A549 treated with DMSO at 1 μM for 4 hours (cell line): Measurements from ENCODE around the gene NPTXR. TPM values are rescaled to one million over a fixed set of nuclear protein-coding genes. Genes with fewer than 3 reads are reported as not detected.

Experiments
- total RNA-seq: library from RNA; stranded (reverse); fragments of 200-300 nt; extraction: Qiagen RNA extraction; gene quantifications from 5 replicates; pipeline ENCODE4 v1.2.3, GENCODE V29; 2022; ENCODE audit warnings: low read depth

The NPTXR gene
- total RNA-seq: 11.7 to 16.4 TPM (median 13.2 TPM) in 5 replicates

DNA sequence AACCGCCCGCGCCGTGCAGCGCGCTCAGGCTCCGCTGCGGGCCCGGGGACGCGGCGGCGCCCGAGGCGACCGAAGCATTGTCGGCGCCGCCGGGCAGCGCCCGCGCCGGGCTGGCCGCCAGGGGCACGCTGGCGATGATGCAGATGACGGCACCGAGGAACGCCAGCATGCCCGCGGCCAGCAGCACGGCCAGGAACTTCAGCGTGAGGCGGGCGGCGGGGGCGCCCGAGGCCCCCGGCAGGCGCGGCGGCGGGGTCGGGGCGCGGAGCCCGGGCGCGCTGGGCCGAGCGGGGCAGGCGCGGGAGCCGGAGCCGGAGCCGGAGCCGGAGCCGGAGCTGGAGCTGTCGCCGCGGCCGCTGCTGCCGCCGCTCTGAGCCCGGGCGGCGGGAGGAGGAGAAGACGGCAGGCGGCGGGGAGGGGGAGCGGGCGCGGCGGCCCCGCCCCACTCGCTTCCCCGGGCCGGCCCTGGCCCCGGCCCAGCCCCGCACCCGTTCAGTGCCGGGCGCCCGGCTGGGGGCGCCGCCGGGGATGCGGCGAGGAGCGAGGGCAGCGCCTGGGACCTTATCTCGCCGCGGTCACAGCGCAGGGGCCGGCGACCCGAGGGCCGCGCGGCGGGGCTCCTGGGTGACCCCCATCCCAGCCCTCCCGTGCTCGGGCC, at the start of gene NPTXR:
Gene NPTXR, minus strand, starts transcription at position 372 of the 658 bp plus-strand sequence.

DNA sequence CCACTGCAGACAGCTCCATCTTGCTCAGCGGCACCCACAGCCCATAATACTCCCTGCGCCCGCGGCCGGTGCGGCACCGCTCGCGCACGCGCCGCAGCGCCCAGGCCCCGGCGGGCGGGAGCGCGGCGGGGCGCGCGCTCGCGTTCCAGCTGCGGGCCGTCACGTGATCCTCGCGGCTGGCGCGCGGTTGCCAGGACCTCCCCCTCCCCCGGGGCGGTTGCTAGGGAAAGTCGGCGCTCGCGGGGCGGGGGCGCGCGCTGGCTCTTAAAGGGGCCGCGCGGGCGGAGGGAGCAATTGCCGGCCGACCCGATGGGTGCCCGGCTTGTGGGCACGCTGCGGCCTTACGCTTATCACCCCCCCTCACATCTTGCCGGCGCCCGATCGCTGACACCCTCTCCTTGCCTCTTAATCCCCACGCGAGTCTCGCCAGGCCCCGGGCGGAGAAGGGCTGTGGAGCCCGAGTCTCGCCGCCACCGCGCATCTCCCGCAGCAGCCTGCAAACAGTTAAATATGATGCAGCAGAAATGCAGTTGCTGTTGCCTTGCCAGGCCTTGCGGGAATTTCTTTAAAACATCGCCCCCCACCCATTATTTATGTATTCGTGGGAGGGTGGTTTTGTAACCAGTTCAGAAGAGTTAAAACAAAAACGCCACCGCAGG, 28.5 kb upstream of the NPTXR start, which contains the start of gene CBX6:
Gene CBX6, minus strand, starts transcription at position 45 of the 659 bp plus-strand sequence. Its CDS starts 26 bp downstream, at position 19.

DNA sequence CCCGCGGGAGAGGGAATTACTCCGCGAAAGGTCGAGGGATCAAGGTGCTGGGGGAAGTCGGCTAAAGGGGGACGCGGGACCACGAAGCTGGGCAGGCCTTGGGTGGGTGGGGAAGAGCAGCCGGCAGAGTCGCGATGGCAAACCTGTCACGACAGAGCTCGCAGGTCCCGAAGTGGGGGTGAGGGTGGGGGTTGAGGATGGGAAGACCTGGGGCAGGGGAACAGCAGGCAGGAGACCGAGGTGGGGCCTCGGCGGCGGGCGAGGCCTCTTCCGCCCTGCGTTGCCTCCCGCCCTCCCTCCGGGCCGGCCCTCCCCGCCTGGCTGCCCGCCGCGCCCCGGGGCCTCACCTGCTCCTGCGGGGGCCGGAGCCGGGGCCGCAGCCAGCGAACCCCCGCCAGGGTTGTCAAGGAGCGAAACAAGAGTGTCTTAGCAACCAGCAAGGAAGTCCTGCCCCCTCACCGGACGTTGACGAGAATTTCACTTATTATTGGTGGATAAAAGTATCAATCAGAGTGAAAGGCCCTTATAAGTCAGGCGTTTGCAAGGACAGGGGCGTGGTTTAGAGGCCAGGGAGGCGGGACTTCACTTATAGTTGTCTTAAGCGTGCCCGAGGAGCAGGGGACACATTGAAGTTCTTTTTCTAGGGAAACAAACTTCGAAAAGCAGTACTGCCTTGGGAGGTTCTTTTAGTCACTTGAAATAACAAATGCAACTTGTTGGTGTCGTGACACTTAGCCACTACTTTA, 49.9 kb downstream of the NPTXR start, which contains the start of gene DNAL4:
Gene DNAL4, minus strand, starts transcription at position 423 of the 746 bp plus-strand sequence. CDS start 11,412 bp downstream, outside the sequence.

Other genes starting within 250 kb of the NPTXR start
- gene FAM227A, start 187.6 kb downstream of the NPTXR start, total RNA-seq: 0.66 to 1.1 TPM (median 0.73 TPM) in 5 replicates
- 11.8 to 16.5 TPM (median 15.1 TPM) in 5 replicates for gene CBY1, start 187.4 kb downstream of the NPTXR start, total RNA-seq
- gene TOMM22, start 162.1 kb downstream of the NPTXR start, total RNA-seq: 61.6 to 82.5 TPM (median 76.0 TPM) in 5 replicates
- gene JOSD1, start 143.1 kb downstream of the NPTXR start, total RNA-seq: 27.4 to 34.6 TPM (median 32.0 TPM) in 5 replicates
- 9.1 to 12.6 TPM (median 9.9 TPM) in 5 replicates for gene GTPBP1, start 138.1 kb downstream of the NPTXR start, total RNA-seq
- 30.3 to 38.3 TPM (median 33.6 TPM) in 5 replicates for gene SUN2, start 88.0 kb downstream of the NPTXR start, total RNA-seq
- 7.8 to 10.1 TPM (median 10.0 TPM) in 5 replicates for gene DNAL4, start 49.9 kb downstream of the NPTXR start, total RNA-seq
- 32.7 to 37.6 TPM (median 36.6 TPM) in 5 replicates for gene CBX6, start 28.2 kb upstream of the NPTXR start, total RNA-seq
- gene APOBEC3A, start 113.6 kb upstream of the NPTXR start, total RNA-seq: not detected in 5 replicates
- gene APOBEC3B, start 138.3 kb upstream of the NPTXR start, total RNA-seq: 28.1 to 32.2 TPM (median 30.9 TPM) in 5 replicates
- gene APOBEC3C, start 170.2 kb upstream of the NPTXR start, total RNA-seq: 27.0 to 29.6 TPM (median 28.5 TPM) in 5 replicates
- gene APOBEC3D, start 177.1 kb upstream of the NPTXR start, total RNA-seq: 0.15 to 0.49 TPM (median 0.24 TPM) in 4 of 5 replicates, not detected in the other
- 1.9 to 2.4 TPM (median 2.3 TPM) in 5 replicates for gene APOBEC3F, start 196.8 kb upstream of the NPTXR start, total RNA-seq
- gene APOBEC3G, start 233.2 kb upstream of the NPTXR start, total RNA-seq: 0.05 to 0.08 TPM in 2 of 5 replicates, not detected in the others